Trophoblast cell (in vitro differentiated cells and primary cell): ENCODE measurements around the gene BRD2.

Source experiments
- DNase-seq, 2 donors: peaks; one replicate each; pipeline ENCODE4 v3.0.0-alpha.2; 2016
- H2AFZ ChIP-seq: 2 replicates; pipeline ENCODE4 v1.6.1; 2013; ENCODE audit warnings: low read length, moderate library complexity, mild to moderate bottlenecking; ENCODE audit not compliant: insufficient read depth, poor library complexity
- H2AK5ac ChIP-seq: 2 replicates; pipeline ENCODE4 v1.6.1; 2013; ENCODE audit warnings: mild to moderate bottlenecking, low read length
- H2BK120ac ChIP-seq: 2 replicates; pipeline ENCODE4 v1.6.1; 2013; ENCODE audit warnings: low read length, mild to moderate bottlenecking, moderate library complexity; ENCODE audit not compliant: insufficient read depth, poor library complexity
- H2BK12ac ChIP-seq: 2 replicates; pipeline ENCODE4 v1.6.1; 2013; ENCODE audit warnings: mild to moderate bottlenecking, low read length, moderate library complexity
- H2BK5ac ChIP-seq: 2 replicates; pipeline ENCODE4 v1.6.1; 2013; ENCODE audit warnings: low read length, low read depth, moderate library complexity, mild to moderate bottlenecking; ENCODE audit not compliant: poor library complexity
- H3K14ac ChIP-seq: 2 replicates; pipeline ENCODE4 v1.6.1; 2013; ENCODE audit warnings: mild to moderate bottlenecking, low read length
- H3K18ac ChIP-seq: 2 replicates; pipeline ENCODE4 v1.6.1; 2013; ENCODE audit warnings: mild to moderate bottlenecking, low read length
- H3K23ac ChIP-seq: 2 replicates; pipeline ENCODE4 v1.6.1; 2013; ENCODE audit warnings: low read length
- H3K27ac ChIP-seq: 2 replicates; pipeline ENCODE4 v1.5.1; 2013; ENCODE audit warnings: low read depth, mild to moderate bottlenecking, inconsistent platforms, low read length, moderate library complexity
- H3K27me3 ChIP-seq: 2 replicates; pipeline ENCODE4 v1.6.1; 2013; ENCODE audit warnings: inconsistent platforms, mild to moderate bottlenecking, low read length, moderate library complexity; ENCODE audit not compliant: insufficient read depth
- H3K36me3 ChIP-seq, 2 experiments: 1 replicate in 1 of 2; 2 replicates in 1 of 2; pipeline ENCODE4 v1.6.1; 2013; ENCODE audit warnings: low read length in 2 of 2, mild to moderate bottlenecking in 2 of 2, moderate library complexity in 1 of 2; ENCODE audit not compliant: insufficient read depth in 2 of 2, control insufficient read depth in 1 of 2
- H3K4ac ChIP-seq: 2 replicates; pipeline ENCODE4 v1.6.1; 2013; ENCODE audit warnings: low read depth, mild to moderate bottlenecking, low read length, moderate library complexity
- H3K4me1 ChIP-seq, 2 experiments: 1 replicate in 1 of 2; 2 replicates in 1 of 2; pipeline ENCODE4 v1.6.1; 2013; ENCODE audit warnings: low read length in 2 of 2, mild to moderate bottlenecking in 2 of 2, moderate library complexity in 1 of 2; ENCODE audit not compliant: insufficient read depth in 2 of 2, control insufficient read depth in 1 of 2
- H3K4me2 ChIP-seq: 2 replicates; pipeline ENCODE4 v1.6.1; 2013; ENCODE audit warnings: inconsistent platforms, mild to moderate bottlenecking, low read length, moderate library complexity
- H3K4me3 ChIP-seq: 2 replicates; pipeline ENCODE4 v1.5.1; 2013; ENCODE audit warnings: mild to moderate bottlenecking, low read depth, low read length, inconsistent platforms
- H3K79me1 ChIP-seq: one replicate; pipeline ENCODE4 v1.6.1; 2013; ENCODE audit warnings: low read length
- H3K79me2 ChIP-seq: 2 replicates; pipeline ENCODE4 v1.6.1; 2013; ENCODE audit warnings: low read length, mild to moderate bottlenecking; ENCODE audit not compliant: control insufficient read depth, insufficient read depth, poor library complexity
- H3K9ac ChIP-seq: 2 replicates; pipeline ENCODE4 v1.6.1; 2013; ENCODE audit warnings: mild to moderate bottlenecking, low read length
- H3K9me3 ChIP-seq: 2 replicates; pipeline ENCODE4 v1.6.1; 2013; ENCODE audit warnings: low read depth, mild to moderate bottlenecking, control low read depth, inconsistent platforms, low read length; ENCODE audit not compliant: insufficient read depth
- H4K12ac ChIP-seq: 2 replicates; pipeline ENCODE4 v1.6.1; 2013; ENCODE audit warnings: low read depth, mild to moderate bottlenecking, low read length, moderate library complexity
- H4K8ac ChIP-seq: 2 replicates; pipeline ENCODE4 v1.6.1; 2013; ENCODE audit warnings: low read depth, mild to moderate bottlenecking, low read length, moderate library complexity
- H4K91ac ChIP-seq: one replicate; pipeline ENCODE4 v1.6.1; 2013; ENCODE audit warnings: low read depth, mild to moderate bottlenecking, low read length, moderate library complexity
- WGBS: extraction: QIAGEN DNeasy Blood & Tissue Kit; methylation state at CpG from one replicate; pipeline ENCODE4 v1.1.7; 2013; ENCODE audit warnings: missing lambda C conversion rate; ENCODE audit not compliant: insufficient read length, insufficient coverage; ENCODE audit errors: extremely low coverage; 5-methylcytosine and 5-hydroxymethylcytosine counted together

BRD2 gene

GRCh38 chr6:32972353-32973143, 4.2 kb downstream of the BRD2 start:
- peak overlapping the region; percentile 99 for H3K4me3 ChIP-seq
- H3K18ac ChIP-seq, result peak overlapping the region; percentile 32
- peak overlapping the region; percentile 74 for H3K14ac ChIP-seq
- no peak overlapping the region for H3K23ac ChIP-seq
- H3K4ac ChIP-seq, result peak overlapping the region; percentile 94
- H3K4me1 ChIP-seq, result peaks cover 0 to 7% of the 10 kb centered on the region in 2 experiments
- peak overlapping the region; percentile 52 for H3K27ac ChIP-seq
- H4K8ac ChIP-seq, result no peak overlapping the region
- peak overlapping the region; percentile 3 for H2AK5ac ChIP-seq
- peaks cover 52% of the 10 kb centered on the region for H3K79me2 ChIP-seq
- H3K36me3 ChIP-seq, result peaks cover 37 to 42% of the 10 kb centered on the region in 2 experiments
- peak overlapping the region; percentile 4 for H4K12ac ChIP-seq
- H3K27me3 ChIP-seq, result no peaks in the 10 kb centered on the region
- H3K9ac ChIP-seq, result peak overlapping the region; percentile 91
- DNase-seq, result peak in 1 of 2 donors; percentile 25
- peak overlapping the region; percentile 42 for H2BK5ac ChIP-seq
- WGBS, result no CpG with 5 or more reads among the region's 70 CpGs
- peak overlapping the region; percentile 76 for H3K4me2 ChIP-seq
- peak overlapping the region; percentile 5 for H2BK120ac ChIP-seq
- H4K91ac ChIP-seq, result no peak overlapping the region
- H3K79me1 ChIP-seq, result peaks cover 40% of the 10 kb centered on the region
- no peak overlapping the region for H2BK12ac ChIP-seq
- H3K9me3 ChIP-seq, result peaks cover 2% of the 10 kb centered on the region
- H2AFZ ChIP-seq, result no peak overlapping the region

GRCh38 chr6:32973144-32974015, 5.0 kb downstream of the BRD2 start:
- Histone ChIP-seq H4K91ac (no peak overlapping the region), H3K36me3 (peaks cover 43 to 50% of the 10 kb centered on the region in 2 experiments), H2BK120ac (no peak overlapping the region), H3K4ac (peak overlapping the region; percentile 94), H3K23ac (no peak overlapping the region), H3K4me2 (peak overlapping the region; percentile 76), H3K4me3 (peak overlapping the region; percentile 99), H3K79me2 (peaks cover 48% of the 10 kb centered on the region), H2AFZ (no peak overlapping the region), H3K18ac (no peak overlapping the region), H2BK5ac (no peak overlapping the region), H3K9ac (peak overlapping the region; percentile 91), H2BK12ac (no peak overlapping the region), H3K14ac (peak overlapping the region; percentile 74), H3K9me3 (peaks cover 2% of the 10 kb centered on the region), H3K79me1 (peaks cover 35% of the 10 kb centered on the region), H2AK5ac (no peak overlapping the region), H4K12ac (no peak overlapping the region), H3K4me1 (peaks cover 0 to 8% of the 10 kb centered on the region in 2 experiments), H4K8ac (no peak overlapping the region), H3K27me3 (no peaks in the 10 kb centered on the region), H3K27ac (no peak overlapping the region)
- no CpG with 5 or more reads among the region's 23 CpGs for WGBS
- DNase-seq, result peak in 1 of 2 donors; percentile 55

GRCh38 chr6:32974016-32974333, 5.6 kb downstream of the BRD2 start:
- Histone ChIP-seq H3K14ac (no peak overlapping the region), H2AFZ (no peak overlapping the region), H2AK5ac (no peak overlapping the region), H2BK12ac (no peak overlapping the region), H2BK5ac (no peak overlapping the region), H3K36me3 (peaks cover 48 to 55% of the 10 kb centered on the region in 2 experiments), H3K9me3 (peaks cover 2% of the 10 kb centered on the region), H3K4me2 (peak overlapping the region; percentile 76), H3K4me1 (peaks cover 0 to 8% of the 10 kb centered on the region in 2 experiments), H3K27ac (no peak overlapping the region), H3K27me3 (no peaks in the 10 kb centered on the region), H2BK120ac (no peak overlapping the region), H3K9ac (no peak overlapping the region), H4K8ac (no peak overlapping the region), H3K4ac (peak overlapping the region; percentile 94), H4K12ac (no peak overlapping the region), H3K79me1 (peaks cover 31% of the 10 kb centered on the region), H3K23ac (no peak overlapping the region), H4K91ac (no peak overlapping the region), H3K79me2 (peaks cover 47% of the 10 kb centered on the region), H3K4me3 (peak overlapping the region; percentile 75), H3K18ac (no peak overlapping the region)
- WGBS, result no CpG with 5 or more reads among the region's 4 CpGs
- peak in 1 of 2 donors; percentile 40 for DNase-seq

DNA sequence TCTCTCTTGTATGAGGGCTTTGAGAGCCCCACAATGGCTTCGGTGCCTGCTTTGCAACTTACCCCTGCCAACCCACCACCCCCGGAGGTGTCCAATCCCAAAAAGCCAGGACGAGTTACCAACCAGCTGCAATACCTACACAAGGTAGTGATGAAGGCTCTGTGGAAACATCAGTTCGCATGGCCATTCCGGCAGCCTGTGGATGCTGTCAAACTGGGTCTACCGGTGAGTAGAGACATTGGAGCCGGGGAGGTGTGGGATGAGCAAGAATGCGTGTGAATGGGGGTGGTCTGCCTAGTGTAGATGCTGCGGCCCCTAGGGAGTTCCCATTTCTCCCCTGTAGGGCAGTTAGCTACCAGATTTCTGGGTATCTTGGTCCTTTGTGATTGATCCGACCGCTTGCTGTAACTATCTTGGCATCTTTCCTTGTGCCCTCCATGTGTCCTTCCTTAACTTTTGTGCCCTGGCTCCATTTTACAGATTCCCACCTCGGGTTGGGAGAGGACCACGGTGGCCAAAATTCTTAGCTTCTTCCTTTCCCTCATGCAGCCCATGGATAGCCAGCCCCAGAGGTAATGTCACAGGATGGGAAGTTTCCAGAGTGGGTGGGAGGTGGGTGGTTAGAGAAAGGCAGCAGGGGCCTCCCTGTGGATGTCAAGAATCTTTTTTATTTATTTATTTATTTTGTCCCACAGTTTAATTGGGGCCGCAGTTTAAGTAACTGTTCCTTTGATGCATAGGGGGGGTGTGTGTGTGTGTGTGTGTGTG, 6.3 kb downstream of the BRD2 start:
- no CpG with 5 or more reads among the region's 14 CpGs for WGBS
- no peak overlapping the region for H2AFZ ChIP-seq

More for the DNA sequence above, 6.3 kb downstream of the BRD2 start:
- H2AK5ac ChIP-seq, result no peak overlapping the region
- H3K27me3 ChIP-seq, result no peaks in the 10 kb centered on the region
- H3K27ac ChIP-seq, result no peak overlapping the region
- H2BK5ac ChIP-seq, result no peak overlapping the region
- no peak overlapping the region for H3K23ac ChIP-seq
- no peak overlapping the region for H3K14ac ChIP-seq
- no peak overlapping the region for H3K18ac ChIP-seq
- no peak overlapping the region for H4K8ac ChIP-seq
- H3K4me1 ChIP-seq, result peaks cover 0 to 8% of the 10 kb centered on the region in 2 experiments
- no peak overlapping the region for H2BK120ac ChIP-seq
- H3K36me3 ChIP-seq, result peaks cover 52 to 61% of the 10 kb centered on the region in 2 experiments
- peaks cover 2% of the 10 kb centered on the region for H3K9me3 ChIP-seq
- peak overlapping the region; percentile 41 for H3K4ac ChIP-seq
- no peak overlapping the region for H4K12ac ChIP-seq
- peak overlapping the region; percentile 75 for H3K4me3 ChIP-seq
- H3K9ac ChIP-seq, result peak overlapping the region; percentile 16
- no peak overlapping the region for H4K91ac ChIP-seq
- H3K79me1 ChIP-seq, result peaks cover 23% of the 10 kb centered on the region
- H2BK12ac ChIP-seq, result no peak overlapping the region
- H3K79me2 ChIP-seq, result peaks cover 40% of the 10 kb centered on the region
- H3K4me2 ChIP-seq, result peak overlapping the region; percentile 76
- peak in 1 of 2 donors; percentile 41 for DNase-seq
